Neural crest cell (in vitro differentiated cells): ENCODE measurements around the gene TEAD4. TPM values are rescaled to one million over a fixed set of nuclear protein-coding genes. Genes with fewer than 3 reads are reported as not detected.

Source experiments
- DNase-seq: peaks from one replicate; pipeline ENCODE4 v3.0.0; 2021; ENCODE audit warnings: low read depth, mixed read lengths, low spot score
- H3K27ac Mint-ChIP-seq: one replicate; pipeline ENCODE4 v1.8.0; 2021; ENCODE audit warnings: mild to moderate bottlenecking, mixed read lengths; ENCODE audit not compliant: unreplicated experiment
- H3K27me3 Mint-ChIP-seq: 2 replicates; pipeline ENCODE4 v1.8.0; 2021; ENCODE audit warnings: low read depth, mild to moderate bottlenecking, mixed read lengths
- H3K36me3 Mint-ChIP-seq: 2 replicates; pipeline ENCODE4 v1.8.0; 2021; ENCODE audit warnings: low read depth, mild to moderate bottlenecking, mixed read lengths
- H3K4me1 Mint-ChIP-seq: 2 replicates; pipeline ENCODE4 v1.8.0; 2021; ENCODE audit warnings: mixed read lengths
- H3K4me3 Mint-ChIP-seq: one replicate; pipeline ENCODE4 v1.8.0; 2021; ENCODE audit warnings: mild to moderate bottlenecking, mixed read lengths
- H3K9me3 Mint-ChIP-seq: 2 replicates; pipeline ENCODE4 v1.8.0; 2021; ENCODE audit warnings: mixed read lengths
- CTCF ChIP-seq: fragments of 200-600 bp; sonication (generic); conservative IDR thresholded peaks from 2 replicates; pipeline ENCODE4 v1.5.0; 2021; ENCODE audit warnings: antibody characterized with exemption, mild to moderate bottlenecking
- total RNA-seq: library from RNA; stranded (reverse); gene quantifications from 2 replicates; pipeline ENCODE4 v1.2.1, GENCODE V29; 2021

The TEAD4 gene
- total RNA-seq, 1 donor from 2014 or later: 30.9 TPM

- peak; percentile 40 for DNase-seq
- H3K9me3 Mint-ChIP-seq: no peaks in the 10 kb centered on the region
- peaks cover 56% of the 10 kb centered on the region for H3K27me3 Mint-ChIP-seq
- H3K27ac Mint-ChIP-seq: no peak overlapping the region
- no peaks in the 10 kb centered on the region for H3K36me3 Mint-ChIP-seq
- no peak for TF ChIP-seq CTCF
- H3K4me3 Mint-ChIP-seq: peak overlapping the region; percentile 89
- peaks cover 50% of the 10 kb centered on the region for H3K4me1 Mint-ChIP-seq
These were observed 550 bp downstream of the TEAD4 start for GRCh38 chr12:2959505-2960389.

GRCh38 chr12:2960390-2960956 is 1.3 kb downstream of the TEAD4 start:
- DNase-seq: no peak
- H3K4me1 Mint-ChIP-seq: peaks cover 50% of the 10 kb centered on the region
- no peak for TF ChIP-seq CTCF

GRCh38 chr12:2960996-2961616 is 1.9 kb downstream of the TEAD4 start:
- DNase-seq: no peak
- H3K4me1 Mint-ChIP-seq: peaks cover 50% of the 10 kb centered on the region
- peaks cover 52% of the 10 kb centered on the region for H3K27me3 Mint-ChIP-seq
- H3K9me3 Mint-ChIP-seq: no peaks in the 10 kb centered on the region
- H3K36me3 Mint-ChIP-seq: peaks cover 3% of the 10 kb centered on the region
- H3K4me3 Mint-ChIP-seq: peak overlapping the region; percentile 89
- H3K27ac Mint-ChIP-seq: no peak overlapping the region
- TF ChIP-seq CTCF: no peak

More at GRCh38 chr12:2960390-2960956, 1.3 kb downstream of the TEAD4 start:
- H3K36me3 Mint-ChIP-seq: no peaks in the 10 kb centered on the region
- no peaks in the 10 kb centered on the region for H3K9me3 Mint-ChIP-seq
- H3K4me3 Mint-ChIP-seq: peak overlapping the region; percentile 89
- peak overlapping the region; percentile 7 for H3K27ac Mint-ChIP-seq
- H3K27me3 Mint-ChIP-seq: peaks cover 56% of the 10 kb centered on the region

GRCh38 chr12:2961705-2962104 is 2.5 kb downstream of the TEAD4 start:
- Mint-ChIP-seq H3K4me3 (peak overlapping the region; percentile 89), H3K4me1 (peaks cover 50% of the 10 kb centered on the region), H3K9me3 (no peaks in the 10 kb centered on the region), H3K27me3 (peaks cover 48% of the 10 kb centered on the region), H3K27ac (no peak overlapping the region), H3K36me3 (peaks cover 3% of the 10 kb centered on the region)
- no peak for TF ChIP-seq CTCF
- no peak for DNase-seq

GRCh38 chr12:2963154-2963759 is 4.1 kb downstream of the TEAD4 start:
- Mint-ChIP-seq H3K4me3 (peak overlapping the region; percentile 78), H3K4me1 (peaks cover 41% of the 10 kb centered on the region), H3K9me3 (no peaks in the 10 kb centered on the region), H3K27me3 (peaks cover 37% of the 10 kb centered on the region), H3K27ac (peak overlapping the region; percentile 93), H3K36me3 (peaks cover 3% of the 10 kb centered on the region)
- DNase-seq: no peak
- TF ChIP-seq CTCF: no peak
